Activated CD4-positive, alpha-beta T cell treated with anti-CD3 and anti-CD28 coated beads, Interleukin-2, amount 10 ng/mL, durations not matched to agents 7 days and 5 days (primary cell): ENCODE results near the gene ZC3H13. TPM values are rescaled to one million over a fixed set of nuclear protein-coding genes. Genes with fewer than 3 reads are reported as not detected.

Experiments used
- CTCF ChIA-PET: fragments of 350-600 bp; sonication (Branson Sonifier 250); formaldehyde crosslinking; loops from one replicate; lab custom pipeline; 2021; ENCODE audit warnings: antibody characterized with exemption; lab: Charles Lee
- POLR2A ChIA-PET: fragments of 350-600 bp; sonication (Branson Sonifier 250); formaldehyde crosslinking; loops from one replicate; lab custom pipeline; 2021; ENCODE audit warnings: antibody characterized with exemption; lab: Charles Lee
- DNase-seq: peaks from one replicate; pipeline ENCODE4 v3.0.0-alpha.2; 2020
- H3K27ac Mint-ChIP-seq: one replicate; pipeline ENCODE4 v1.8.0; 2021; ENCODE audit warnings: mild to moderate bottlenecking, moderate library complexity, mixed read lengths
- H3K27me3 Mint-ChIP-seq: one replicate; pipeline ENCODE4 v1.8.0; 2021; ENCODE audit warnings: mixed read lengths
- H3K36me3 Mint-ChIP-seq: one replicate; pipeline ENCODE4 v1.8.0; 2021; ENCODE audit warnings: low read depth, mixed read lengths
- H3K4me1 Mint-ChIP-seq: one replicate; pipeline ENCODE4 v1.8.0; 2021; ENCODE audit warnings: mixed read lengths
- H3K4me3 Mint-ChIP-seq: one replicate; pipeline ENCODE4 v1.8.0; 2021; ENCODE audit warnings: mild to moderate bottlenecking, moderate library complexity, mixed read lengths
- H3K9me3 Mint-ChIP-seq: one replicate; pipeline ENCODE4 v1.8.0; 2021; ENCODE audit warnings: mixed read lengths
- total RNA-seq, 2 experiments: library from RNA; stranded (reverse); gene quantifications; one replicate each; pipeline ENCODE4 v1.2.3, GENCODE V29; 2021

The ZC3H13 gene
- total RNA-seq, 2 experiments from 2014 or later, result 38.0 to 50.0 TPM

DNA sequence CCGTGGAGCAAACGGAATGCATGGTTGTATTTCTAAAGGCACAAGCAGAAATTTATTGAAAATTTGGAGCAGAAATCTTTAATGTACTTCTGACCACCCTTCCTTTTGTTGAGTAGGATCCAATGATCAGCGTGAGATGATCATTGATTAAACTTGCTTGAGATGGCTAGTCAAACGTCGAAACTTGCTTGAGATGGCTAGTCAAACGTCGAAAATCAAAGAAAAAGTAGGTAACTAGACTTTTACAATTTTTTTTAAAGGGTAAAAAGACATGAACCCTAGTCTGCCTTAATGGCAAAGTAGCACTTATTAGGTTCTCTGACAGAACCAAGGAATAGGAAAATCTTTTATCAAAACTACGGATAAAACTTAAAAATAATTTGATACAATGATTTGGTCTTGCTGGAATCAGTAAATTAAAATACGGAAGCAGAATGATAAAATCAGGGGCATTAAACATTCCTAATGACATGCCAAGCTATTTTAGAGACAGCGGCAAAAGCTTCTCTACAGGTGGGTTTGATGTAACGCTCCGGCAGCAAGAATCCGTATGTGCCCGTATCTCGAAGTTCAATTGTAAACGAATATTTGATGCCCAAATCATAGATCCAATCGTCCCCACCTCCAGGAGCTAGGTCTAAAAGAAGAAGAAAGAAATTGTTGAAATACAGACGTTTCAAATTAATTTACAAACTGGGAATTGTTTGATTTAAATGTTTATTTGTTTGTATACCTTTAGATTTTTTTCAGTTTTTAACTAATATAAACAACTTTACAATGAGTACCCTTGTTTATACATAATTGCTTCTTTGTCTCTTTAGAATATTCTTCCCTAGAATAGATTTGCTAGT is 841 bp upstream of the ZC3H13 start:
- Mint-ChIP-seq H3K27ac (peak overlapping the region; percentile 96), H3K27me3 (peaks cover 8% of the 10 kb centered on the region), H3K9me3 (no peaks in the 10 kb centered on the region), H3K4me1 (peaks cover 34% of the 10 kb centered on the region), H3K4me3 (peak overlapping the region; percentile 92), H3K36me3 (peaks cover 2% of the 10 kb centered on the region)
- ChIA-PET POLR2A (no interaction called here), CTCF (interaction anchor here (0.8 kb wide), 1 partner anchor 274 kb away, joined by 6 read pairs; no protein-coding TSS in a partner anchor)
- no peak for DNase-seq

DNA sequence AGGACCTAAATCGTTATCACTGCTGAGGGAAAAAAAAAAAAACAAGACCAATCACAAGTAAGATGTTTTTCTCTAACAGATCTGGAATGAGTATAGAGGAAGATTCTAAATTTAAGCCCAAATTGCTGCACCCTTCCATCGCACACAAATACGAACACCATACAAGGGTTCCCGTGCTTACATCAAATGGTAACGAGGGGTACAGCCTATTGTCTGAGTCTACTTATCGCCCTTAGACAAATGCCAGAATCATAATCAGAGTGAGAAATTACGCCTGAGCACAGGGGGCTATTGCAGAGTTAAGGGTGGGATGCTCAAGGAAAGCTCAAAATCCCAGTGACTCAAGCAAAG is 603 bp downstream of the ZC3H13 start:
- DNase-seq, result no peak
- ChIA-PET CTCF (interaction anchor here (1.1 to 1.3 kb wide), 2 partner anchors 12 to 20 kb away, joined by 4 to 5 read pairs; no protein-coding TSS in a partner anchor), POLR2A (no interaction called here)
- Mint-ChIP-seq H3K36me3 (peaks cover 2% of the 10 kb centered on the region), H3K27me3 (peaks cover 3% of the 10 kb centered on the region), H3K27ac (peak overlapping the region; percentile 96), H3K4me1 (peaks cover 39% of the 10 kb centered on the region), H3K9me3 (no peaks in the 10 kb centered on the region), H3K4me3 (peak overlapping the region; percentile 92)

- H3K4me1 Mint-ChIP-seq, result peaks cover 43% of the 10 kb centered on the region
- no peak for DNase-seq
- peaks cover 3% of the 10 kb centered on the region for H3K27me3 Mint-ChIP-seq
- ChIA-PET CTCF (interaction anchor here (0.8 kb wide), 1 partner anchor 1055 kb away, joined by 3 read pairs; no protein-coding TSS in a partner anchor), POLR2A (no interaction called here)
- H3K9me3 Mint-ChIP-seq, result no peaks in the 10 kb centered on the region
- no peak overlapping the region for H3K27ac Mint-ChIP-seq
- peak overlapping the region; percentile 54 for H3K4me3 Mint-ChIP-seq
- H3K36me3 Mint-ChIP-seq, result peaks cover 2% of the 10 kb centered on the region
Observed at GRCh38 chr13:46050771-46051170, 1.8 kb downstream of the ZC3H13 start.

- Mint-ChIP-seq H3K4me1 (peaks cover 26% of the 10 kb centered on the region), H3K4me3 (no peak overlapping the region), H3K27me3 (no peaks in the 10 kb centered on the region), H3K9me3 (no peaks in the 10 kb centered on the region), H3K36me3 (peaks cover 16% of the 10 kb centered on the region), H3K27ac (no peak overlapping the region)
- POLR2A ChIA-PET, result no interaction called here
- no peak for DNase-seq
- CTCF ChIA-PET, result interaction anchor here (0.6 kb wide), 1 partner anchor 13 kb away, joined by 3 read pairs; no protein-coding TSS in a partner anchor
Observed at GRCh38 chr13:46045424-46045823, 7.1 kb downstream of the ZC3H13 start.

GRCh38 chr13:46043647-46044046 is 8.9 kb downstream of the ZC3H13 start:
- DNase-seq, result no peak
- Mint-ChIP-seq H3K27me3 (no peaks in the 10 kb centered on the region), H3K4me1 (peaks cover 18% of the 10 kb centered on the region), H3K36me3 (peaks cover 18% of the 10 kb centered on the region), H3K27ac (no peak overlapping the region), H3K4me3 (no peak overlapping the region), H3K9me3 (no peaks in the 10 kb centered on the region)
- CTCF ChIA-PET, result no interaction called here
- POLR2A ChIA-PET, result no interaction called here

DNA sequence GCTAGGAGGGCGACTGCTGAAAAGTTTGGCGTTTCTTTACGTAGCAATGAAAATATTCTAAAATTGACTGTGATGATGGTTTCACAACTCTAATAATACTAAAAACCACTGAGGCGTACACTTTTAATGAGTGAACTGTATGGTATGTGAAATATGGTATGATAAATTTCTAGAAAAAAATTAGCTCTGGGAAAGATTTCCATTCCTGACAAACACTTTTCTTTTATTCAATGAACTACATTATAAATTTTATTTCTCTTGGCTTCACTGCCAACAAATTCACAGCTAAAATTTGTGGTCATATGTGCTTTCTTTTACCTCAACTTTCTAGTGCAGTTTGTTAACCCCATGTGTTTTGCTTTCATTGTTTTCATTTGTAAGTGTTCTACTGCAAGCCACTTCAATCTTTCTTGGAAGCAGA is 11.1 kb downstream of the ZC3H13 start:
- CTCF ChIA-PET, result interaction anchor here (1.0 kb wide), 1 partner anchor 9 kb away, joined by 3 read pairs; no protein-coding TSS in a partner anchor
- Mint-ChIP-seq H3K36me3 (peaks cover 31% of the 10 kb centered on the region), H3K9me3 (no peaks in the 10 kb centered on the region), H3K4me1 (peaks cover 7% of the 10 kb centered on the region), H3K4me3 (no peak overlapping the region), H3K27me3 (no peaks in the 10 kb centered on the region), H3K27ac (no peak overlapping the region)
- POLR2A ChIA-PET, result no interaction called here
- no peak for DNase-seq

- DNase-seq, result no peak
- Mint-ChIP-seq H3K4me3 (no peak overlapping the region), H3K27ac (no peak overlapping the region), H3K4me1 (peaks cover 7% of the 10 kb centered on the region), H3K9me3 (no peaks in the 10 kb centered on the region), H3K36me3 (peaks cover 38% of the 10 kb centered on the region), H3K27me3 (no peaks in the 10 kb centered on the region)
- ChIA-PET CTCF (no interaction called here), POLR2A (no interaction called here)
Observed at GRCh38 chr13:46040763-46041162, 11.8 kb downstream of the ZC3H13 start.

DNA sequence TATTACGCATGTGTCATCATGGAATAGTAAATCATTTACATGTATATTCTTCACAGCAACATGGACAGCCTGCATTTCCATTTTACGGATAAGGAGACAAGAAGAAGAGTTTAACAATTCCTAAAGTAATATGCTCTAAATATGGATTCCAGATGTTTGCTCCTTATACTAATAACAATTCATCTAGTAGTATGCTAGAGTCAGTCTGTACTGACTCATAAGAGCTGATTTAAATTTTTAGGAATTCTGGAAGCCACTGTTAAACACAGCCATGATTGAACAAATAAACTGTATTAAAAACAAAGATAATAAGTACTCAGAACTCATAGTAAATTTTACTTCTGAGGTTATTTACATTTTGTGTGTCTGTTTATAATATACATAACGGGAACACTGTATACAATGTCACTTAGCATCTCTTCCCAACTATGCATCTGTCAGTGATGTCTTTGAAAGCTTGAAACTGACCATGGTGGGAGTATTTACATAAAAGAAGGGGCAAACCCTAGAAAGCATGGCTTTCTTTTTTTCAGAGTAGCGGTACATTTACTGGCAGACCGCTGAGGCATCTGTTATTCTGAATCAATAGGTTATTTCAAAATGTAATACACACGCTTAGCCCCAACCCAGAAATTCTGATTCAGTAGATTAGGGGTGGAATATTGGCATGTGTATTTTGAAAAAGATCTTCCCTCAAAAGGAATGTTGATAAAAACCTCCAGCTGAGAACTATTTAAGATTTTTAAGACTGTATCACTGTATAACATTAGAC is 12.9 kb downstream of the ZC3H13 start:
- H3K27ac Mint-ChIP-seq, result no peak overlapping the region
- DNase-seq, result no peak
- CTCF ChIA-PET, result no interaction called here
- H3K4me1 Mint-ChIP-seq, result no peaks in the 10 kb centered on the region
- no peaks in the 10 kb centered on the region for H3K27me3 Mint-ChIP-seq
- H3K9me3 Mint-ChIP-seq, result no peaks in the 10 kb centered on the region
- peaks cover 36% of the 10 kb centered on the region for H3K36me3 Mint-ChIP-seq
- POLR2A ChIA-PET, result no interaction called here
- H3K4me3 Mint-ChIP-seq, result no peak overlapping the region

DNA sequence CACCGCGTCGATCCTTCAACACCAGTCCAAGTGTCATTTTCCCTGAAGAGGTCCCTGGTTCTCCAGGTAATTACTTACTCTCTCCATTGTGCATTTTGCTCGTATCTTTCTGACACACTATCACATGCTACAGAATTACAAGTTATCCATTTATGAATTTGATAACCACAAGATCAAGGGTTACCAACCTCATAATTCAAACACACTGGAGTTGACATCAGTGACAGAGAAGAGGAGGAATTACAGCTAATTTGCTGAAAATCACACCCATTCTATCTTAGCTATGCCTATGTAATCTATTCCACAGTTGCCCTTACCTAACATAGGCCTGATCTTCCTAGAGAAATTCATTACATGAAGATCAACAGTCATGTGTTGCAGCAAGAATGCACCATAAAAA is 14.2 kb downstream of the ZC3H13 start:
- Mint-ChIP-seq H3K4me3 (no peak overlapping the region), H3K27ac (no peak overlapping the region), H3K27me3 (no peaks in the 10 kb centered on the region), H3K9me3 (no peaks in the 10 kb centered on the region), H3K4me1 (no peaks in the 10 kb centered on the region), H3K36me3 (peaks cover 48% of the 10 kb centered on the region)
- DNase-seq, result no peak
- ChIA-PET POLR2A (no interaction called here), CTCF (interaction anchor here (0.6 kb wide), 1 partner anchor 1600 kb away, joined by 3 read pairs; no protein-coding TSS in a partner anchor)

- Mint-ChIP-seq H3K4me1 (peaks cover 11% of the 10 kb centered on the region), H3K27me3 (no peaks in the 10 kb centered on the region), H3K9me3 (peaks cover 3% of the 10 kb centered on the region), H3K4me3 (no peak overlapping the region), H3K27ac (no peak overlapping the region), H3K36me3 (peaks cover 54% of the 10 kb centered on the region)
- POLR2A ChIA-PET, result no interaction called here
- CTCF ChIA-PET, result no interaction called here
- DNase-seq, result no peak
Observed at GRCh38 chr13:46035066-46035465, 17.5 kb downstream of the ZC3H13 start.

GRCh38 chr13:46032341-46032740 is 20.2 kb downstream of the ZC3H13 start:
- Mint-ChIP-seq H3K36me3 (peaks cover 59% of the 10 kb centered on the region), H3K4me3 (no peak overlapping the region), H3K27ac (no peak overlapping the region), H3K9me3 (peaks cover 6% of the 10 kb centered on the region), H3K4me1 (peaks cover 11% of the 10 kb centered on the region), H3K27me3 (no peaks in the 10 kb centered on the region)
- CTCF ChIA-PET, result interaction anchor here (1.0 to 1.4 kb wide), 2 partner anchors 9 to 14 kb away, joined by 3 read pairs; no protein-coding TSS in a partner anchor
- POLR2A ChIA-PET, result no interaction called here
- no peak for DNase-seq

GRCh38 chr13:46031581-46032263 is 20.8 kb downstream of the ZC3H13 start:
- peaks cover 11% of the 10 kb centered on the region for H3K4me1 Mint-ChIP-seq
- no peak overlapping the region for H3K4me3 Mint-ChIP-seq
- ChIA-PET POLR2A (no interaction called here), CTCF (interaction anchor here (1.0 to 1.4 kb wide), 3 partner anchors 10 to 74 kb away, joined by 3 read pairs; no protein-coding TSS in a partner anchor)
- no peak overlapping the region for H3K27ac Mint-ChIP-seq
- no peaks in the 10 kb centered on the region for H3K27me3 Mint-ChIP-seq
- H3K9me3 Mint-ChIP-seq, result peaks cover 6% of the 10 kb centered on the region
- no peak for DNase-seq
- H3K36me3 Mint-ChIP-seq, result peaks cover 55% of the 10 kb centered on the region
